ENCODE data around the gene TTLL7. TPM values are rescaled to one million over a fixed set of nuclear protein-coding genes. Genes with fewer than 3 reads are reported as not detected.

Gene TTLL7
- total RNA-seq, 6 experiments from 2014 or later = 0.92 to 7.2 (median 3.9) TPM

GRCh38 chr1:83836543-83836942 is 162.4 kb downstream of the TTLL7 start:
- Histone ChIP-seq H3K4me1 (peaks cover 0 to 11% (median 4%) of the 10 kb centered on the region in 4 donors), H3K4me3 (no peak overlapping the region), H3K36me3 (no peaks in the 10 kb centered on the region), H3K9me3 (no peaks in the 10 kb centered on the region), H3K27ac (no peak overlapping the region), H3K27me3 (no peaks in the 10 kb centered on the region)
- DNase-seq (no peak), ATAC-seq (no peak)
- 50% methylated on average over 2 of the region's 2 CpGs for WGBS (ENCODE audit: insufficient coverage, low coverage, low lambda C conversion rate, missing lambda C conversion rate)
- intact Hi-C loops (cut with DNase I) = no loop called here
- no peak for TF ChIP-seq POLR2A (IDR thresholded peaks at IDR 0.05)
- TF ChIP-seq, protein P1, sequence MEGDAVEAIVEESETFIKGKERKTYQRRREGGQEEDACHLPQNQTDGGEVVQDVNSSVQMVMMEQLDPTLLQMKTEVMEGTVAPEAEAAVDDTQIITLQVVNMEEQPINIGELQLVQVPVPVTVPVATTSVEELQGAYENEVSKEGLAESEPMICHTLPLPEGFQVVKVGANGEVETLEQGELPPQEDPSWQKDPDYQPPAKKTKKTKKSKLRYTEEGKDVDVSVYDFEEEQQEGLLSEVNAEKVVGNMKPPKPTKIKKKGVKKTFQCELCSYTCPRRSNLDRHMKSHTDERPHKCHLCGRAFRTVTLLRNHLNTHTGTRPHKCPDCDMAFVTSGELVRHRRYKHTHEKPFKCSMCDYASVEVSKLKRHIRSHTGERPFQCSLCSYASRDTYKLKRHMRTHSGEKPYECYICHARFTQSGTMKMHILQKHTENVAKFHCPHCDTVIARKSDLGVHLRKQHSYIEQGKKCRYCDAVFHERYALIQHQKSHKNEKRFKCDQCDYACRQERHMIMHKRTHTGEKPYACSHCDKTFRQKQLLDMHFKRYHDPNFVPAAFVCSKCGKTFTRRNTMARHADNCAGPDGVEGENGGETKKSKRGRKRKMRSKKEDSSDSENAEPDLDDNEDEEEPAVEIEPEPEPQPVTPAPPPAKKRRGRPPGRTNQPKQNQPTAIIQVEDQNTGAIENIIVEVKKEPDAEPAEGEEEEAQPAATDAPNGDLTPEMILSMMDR (IDR thresholded peaks at IDR 0.05) = no peak

GRCh38 chr1:83834621-83835264 is 164.2 kb downstream of the TTLL7 start:
- ATAC-seq = peak in 3 of 4 donors; percentile 52 to 65 (median 61)
- DNase-seq = no peak
- Histone ChIP-seq H3K4me1 (peaks cover 0 to 10% (median 1%) of the 10 kb centered on the region in 4 donors), H3K36me3 (no peaks in the 10 kb centered on the region), H3K27ac (no peak overlapping the region), H3K27me3 (no peaks in the 10 kb centered on the region), H3K9me3 (no peaks in the 10 kb centered on the region), H3K4me3 (no peak overlapping the region)
- intact Hi-C loops (cut with DNase I) = no loop called here
- TF ChIP-seq, protein P1 (IDR thresholded peaks at IDR 0.05) = peak in 1 of 4 donors; percentile 7
- no peak for TF ChIP-seq POLR2A (IDR thresholded peaks at IDR 0.05)
- WGBS (ENCODE audit: insufficient coverage, low coverage, low lambda C conversion rate, missing lambda C conversion rate) = 39% methylated on average over 4 of the region's 4 CpGs

- no peak overlapping the region for H3K27ac ChIP-seq
- no peaks in the 10 kb centered on the region for H3K36me3 ChIP-seq
- no peaks in the 10 kb centered on the region for H3K4me1 ChIP-seq
- TF ChIP-seq, protein P1 (IDR thresholded peaks at IDR 0.05) = no peak
- TF ChIP-seq POLR2A (IDR thresholded peaks at IDR 0.05) = no peak
- intact Hi-C loops (cut with DNase I) = no loop called here
- no peaks in the 10 kb centered on the region for H3K9me3 ChIP-seq
- WGBS (ENCODE audit: insufficient coverage, low coverage, low lambda C conversion rate, missing lambda C conversion rate) = 100% methylated on average over 1 of the region's 1 CpG
- DNase-seq = no peak
- H3K27me3 ChIP-seq = no peaks in the 10 kb centered on the region
- no peak for ATAC-seq
- H3K4me3 ChIP-seq = no peak overlapping the region
Observed at GRCh38 chr1:83832194-83832593, 166.7 kb downstream of the TTLL7 start.

DNA sequence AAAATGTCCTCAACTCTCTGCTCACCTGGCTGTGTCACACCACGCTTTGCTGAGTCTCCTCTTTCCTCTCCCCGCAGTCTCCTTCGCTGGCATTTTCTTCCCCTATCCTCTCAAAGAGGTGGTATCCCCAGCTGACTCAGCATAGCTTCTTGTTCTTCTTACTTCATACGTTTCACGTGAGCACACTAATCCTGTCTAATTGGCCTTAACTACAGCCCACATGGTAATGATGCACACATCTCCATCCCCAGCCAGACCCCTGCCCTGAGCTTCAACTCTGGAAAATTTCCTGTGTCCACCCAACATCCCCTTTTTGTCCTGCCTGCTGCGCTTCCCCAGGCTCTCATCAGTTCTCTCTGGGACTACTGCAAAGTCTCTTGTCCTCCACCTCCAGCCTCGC is 169.8 kb downstream of the TTLL7 start:
- DNase-seq = no peak
- Histone ChIP-seq H3K4me3 (no peak overlapping the region), H3K36me3 (no peaks in the 10 kb centered on the region), H3K27me3 (no peaks in the 10 kb centered on the region), H3K4me1 (no peaks in the 10 kb centered on the region), H3K27ac (no peak overlapping the region), H3K9me3 (no peaks in the 10 kb centered on the region)
- WGBS (ENCODE audit: insufficient coverage, low coverage, low lambda C conversion rate, missing lambda C conversion rate) = 95% methylated on average over 6 of the region's 7 CpGs
- peak in 1 of 4 donors; percentile 10 for ATAC-seq
- no peak for TF ChIP-seq POLR2A (IDR thresholded peaks at IDR 0.05)
- TF ChIP-seq, protein P1 (IDR thresholded peaks at IDR 0.05) = no peak
- intact Hi-C loops (cut with DNase I) = no loop called here
